ENCODE data around the gene YKT6.

- TF ChIP-seq POLR2A (IDR thresholded peaks at IDR 0.05; ENCODE audit: low read length) (no peak), GATA1 (IDR thresholded peaks at IDR 0.05; ENCODE audit: low read depth, low read length) (no peak)
These were observed 20.1 kb upstream of the YKT6 start for GRCh38 chr7:44180631-44181030.
